PFSK-1 (cell line): ENCODE data around the gene TEAD3.

Experiments used
- POLR2AphosphoS5 ChIP-seq: IDR thresholded peaks from 2 replicates; pipeline ENCODE4 v1.6.1; 2012; ENCODE audit warnings: low read depth, mild to moderate bottlenecking, control low read depth, low read length, moderate library complexity
- SIN3A ChIP-seq: IDR thresholded peaks from 2 replicates; pipeline ENCODE4 v1.6.1; 2012; ENCODE audit warnings: mild to moderate bottlenecking, low read length, moderate library complexity, borderline replicate concordance; ENCODE audit not compliant: insufficient read depth
- TAF1 ChIP-seq: IDR thresholded peaks from 2 replicates; pipeline ENCODE4 v1.6.1; 2012; ENCODE audit warnings: low read length, control low read depth, borderline replicate concordance; ENCODE audit not compliant: insufficient read depth
- TF ChIP-seq, protein P1 (sequence below), 2 experiments: IDR thresholded peaks; 2 replicates each; pipeline versions ENCODE4 v1.6.1 to v1.8.0; 2011 to 2012; ENCODE audit warnings: low read depth in 2 of 2, low read length in 2 of 2, control low read depth in 1 of 2, inconsistent platforms in 1 of 2, mild to moderate bottlenecking in 1 of 2, moderate library complexity in 1 of 2; ENCODE audit not compliant: insufficient read depth in 1 of 2

GRCh38 chr6:35432291-35432690 is 64.6 kb downstream of the TEAD3 start:
- no peak for TF ChIP-seq TAF1
- TF ChIP-seq, protein P1, sequence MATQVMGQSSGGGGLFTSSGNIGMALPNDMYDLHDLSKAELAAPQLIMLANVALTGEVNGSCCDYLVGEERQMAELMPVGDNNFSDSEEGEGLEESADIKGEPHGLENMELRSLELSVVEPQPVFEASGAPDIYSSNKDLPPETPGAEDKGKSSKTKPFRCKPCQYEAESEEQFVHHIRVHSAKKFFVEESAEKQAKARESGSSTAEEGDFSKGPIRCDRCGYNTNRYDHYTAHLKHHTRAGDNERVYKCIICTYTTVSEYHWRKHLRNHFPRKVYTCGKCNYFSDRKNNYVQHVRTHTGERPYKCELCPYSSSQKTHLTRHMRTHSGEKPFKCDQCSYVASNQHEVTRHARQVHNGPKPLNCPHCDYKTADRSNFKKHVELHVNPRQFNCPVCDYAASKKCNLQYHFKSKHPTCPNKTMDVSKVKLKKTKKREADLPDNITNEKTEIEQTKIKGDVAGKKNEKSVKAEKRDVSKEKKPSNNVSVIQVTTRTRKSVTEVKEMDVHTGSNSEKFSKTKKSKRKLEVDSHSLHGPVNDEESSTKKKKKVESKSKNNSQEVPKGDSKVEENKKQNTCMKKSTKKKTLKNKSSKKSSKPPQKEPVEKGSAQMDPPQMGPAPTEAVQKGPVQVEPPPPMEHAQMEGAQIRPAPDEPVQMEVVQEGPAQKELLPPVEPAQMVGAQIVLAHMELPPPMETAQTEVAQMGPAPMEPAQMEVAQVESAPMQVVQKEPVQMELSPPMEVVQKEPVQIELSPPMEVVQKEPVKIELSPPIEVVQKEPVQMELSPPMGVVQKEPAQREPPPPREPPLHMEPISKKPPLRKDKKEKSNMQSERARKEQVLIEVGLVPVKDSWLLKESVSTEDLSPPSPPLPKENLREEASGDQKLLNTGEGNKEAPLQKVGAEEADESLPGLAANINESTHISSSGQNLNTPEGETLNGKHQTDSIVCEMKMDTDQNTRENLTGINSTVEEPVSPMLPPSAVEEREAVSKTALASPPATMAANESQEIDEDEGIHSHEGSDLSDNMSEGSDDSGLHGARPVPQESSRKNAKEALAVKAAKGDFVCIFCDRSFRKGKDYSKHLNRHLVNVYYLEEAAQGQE (IDR thresholded peaks at IDR 0.05; ENCODE audit: insufficient read depth in 1 of 2, low read depth in 2 of 2, low read length in 2 of 2) = no peak
- no peak for TF ChIP-seq POLR2AphosphoS5
- no peak for TF ChIP-seq SIN3A
